NCI-H460 (cell line): ENCODE measurements around the gene FAM76B. TPM values are rescaled to one million over a fixed set of nuclear protein-coding genes. Genes with fewer than 3 reads are reported as not detected.
"Not testable (repeated sequence)": the region's sequence is repeated elsewhere in the genome, so short reads cannot be mapped to it uniquely, and the experiment has no call there.

ENCODE experiments used
- DNase-seq: peaks from one replicate; pipeline ENCODE4 v3.0.0-alpha.2; 2016; ENCODE audit warnings: low read depth; ENCODE audit errors: extremely low read depth
- polyA plus RNA-seq: library from polyadenylated mRNA; depleted of rRNA; stranded (reverse); fragments of >200 nt; gene quantifications from 2 replicates; pipeline ENCODE4 v1.2.3, GENCODE V29; 2014; cell fraction: nucleus; rRNA removed
- total RNA-seq: library from RNA; depleted of rRNA; stranded (reverse); fragments of >200 nt; shearing (Covaris generic); gene quantifications from 2 replicates; pipeline ENCODE4 v1.2.3, GENCODE V29; 2014; rRNA removed

FAM76B gene
- total RNA-seq: 19.6 and 21.1 TPM in 2 replicates
- polyA plus RNA-seq: 29.4 and 61.8 TPM in 2 replicates

- DNase-seq: peak; percentile 95
Measured at GRCh38 chr11:95789506-95790122, at the start of gene FAM76B. Gene FAM76B, minus strand, starts transcription at chr11:95789782. Its CDS starts 304 bp downstream, at chr11:95789478.

- DNase-seq: peak; percentile 69
Measured at GRCh38 chr11:95835768-95836488, 46.3 kb upstream of the FAM76B start.

DNA sequence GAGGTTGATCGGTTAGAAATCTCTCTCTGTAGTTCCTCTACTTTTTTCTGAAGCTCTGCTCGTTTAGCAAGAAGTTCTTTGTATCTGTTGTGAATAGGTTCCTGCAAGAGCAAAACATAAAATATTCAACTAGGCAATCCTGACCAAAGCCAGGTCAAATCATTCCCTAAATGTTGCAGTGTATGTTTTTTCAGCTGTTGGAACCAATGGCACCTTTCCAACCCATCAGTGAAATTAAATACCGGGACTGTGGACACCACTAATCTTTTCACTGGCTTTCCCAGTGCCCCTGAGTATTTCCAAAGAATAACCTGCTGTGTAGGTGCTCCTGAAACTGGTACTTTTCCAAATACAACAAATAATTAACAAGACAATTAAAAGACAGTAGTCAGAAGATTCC lies 45.8 kb upstream of the FAM76B start:
- DNase-seq: no peak

DNA sequence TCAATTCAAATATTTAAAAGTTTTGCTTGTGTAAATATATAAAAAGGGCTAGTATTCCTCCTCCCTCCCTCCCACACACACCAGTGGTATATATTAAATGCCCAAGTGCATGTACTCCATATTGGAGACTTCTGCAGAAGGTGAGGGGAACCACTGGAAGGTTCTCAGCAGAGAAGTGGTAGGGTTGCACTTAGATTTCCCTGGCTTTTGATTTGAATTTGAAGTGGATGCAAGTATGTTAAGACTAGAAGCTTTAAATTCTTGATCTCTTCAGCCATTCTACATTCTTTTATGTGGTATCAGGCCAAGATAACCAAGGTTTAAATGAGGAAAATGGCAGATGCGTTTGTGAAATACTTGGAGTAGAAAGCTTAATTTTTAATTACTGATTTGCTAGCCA lies 43.8 kb upstream of the FAM76B start:
- DNase-seq: no peak

GRCh38 chr11:95832763-95833162 lies 43.2 kb upstream of the FAM76B start:
- no peak for DNase-seq

GRCh38 chr11:95831198-95831883 lies 41.8 kb upstream of the FAM76B start:
- DNase-seq: no peak

GRCh38 chr11:95829580-95830259 lies 40.1 kb upstream of the FAM76B start:
- DNase-seq: no peak

GRCh38 chr11:95827696-95828095 lies 38.1 kb upstream of the FAM76B start:
- no peak for DNase-seq

GRCh38 chr11:95821640-95822039 lies 32.1 kb upstream of the FAM76B start:
- no peak for DNase-seq

GRCh38 chr11:95816037-95816436 lies 26.5 kb upstream of the FAM76B start:
- DNase-seq: no peak

GRCh38 chr11:95811052-95811451 lies 21.5 kb upstream of the FAM76B start:
- DNase-seq: not testable (repeated sequence)

- not testable (repeated sequence) for DNase-seq
Measured at GRCh38 chr11:95806464-95806863, 16.9 kb upstream of the FAM76B start.

DNA sequence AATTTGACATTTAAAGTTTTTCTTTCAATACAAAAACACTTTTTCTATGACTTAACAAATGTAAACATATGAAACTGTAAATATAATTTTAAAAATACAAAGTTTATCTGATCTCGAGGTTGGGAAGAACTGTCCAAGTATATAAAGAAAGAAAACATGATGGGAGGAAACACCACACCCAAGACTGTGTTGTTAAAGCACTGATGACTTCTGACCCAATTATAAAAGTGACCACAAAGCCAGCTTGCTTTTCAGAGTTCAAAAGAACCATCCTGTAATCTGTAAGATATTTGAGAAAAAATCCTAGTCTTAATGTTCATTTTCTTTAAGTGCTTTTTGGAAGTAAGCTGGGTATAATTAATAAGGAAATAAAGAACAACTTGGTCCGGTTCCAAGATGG lies 16.3 kb upstream of the FAM76B start:
- no peak for DNase-seq

- DNase-seq: no peak
Measured at GRCh38 chr11:95803973-95804372, 14.4 kb upstream of the FAM76B start.

- no peak for DNase-seq
Measured at GRCh38 chr11:95802806-95803205, 13.2 kb upstream of the FAM76B start.

GRCh38 chr11:95800438-95800837 lies 10.9 kb upstream of the FAM76B start:
- DNase-seq: no peak

- no peak for DNase-seq
Measured at GRCh38 chr11:95799546-95799945, 10.0 kb upstream of the FAM76B start.

DNA sequence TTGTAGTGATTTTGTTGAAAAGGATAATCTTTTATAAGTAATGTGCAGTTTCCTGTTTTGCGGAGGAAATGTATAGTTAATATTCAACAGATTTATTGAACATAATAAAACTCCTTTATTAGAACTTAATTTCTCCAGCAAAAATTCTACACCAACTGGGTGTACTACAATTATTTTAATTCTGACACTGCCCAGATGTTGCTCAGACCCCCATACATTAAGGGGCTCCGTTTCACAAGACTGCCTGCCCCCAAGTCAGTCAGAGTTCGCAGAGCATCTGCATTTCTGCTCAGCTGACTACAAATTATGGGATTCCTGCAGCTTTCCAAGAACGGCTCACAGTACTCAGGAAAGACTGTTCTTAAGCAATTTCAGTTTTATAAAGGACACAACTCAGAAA lies 6.9 kb upstream of the FAM76B start:
- no peak for DNase-seq

DNA sequence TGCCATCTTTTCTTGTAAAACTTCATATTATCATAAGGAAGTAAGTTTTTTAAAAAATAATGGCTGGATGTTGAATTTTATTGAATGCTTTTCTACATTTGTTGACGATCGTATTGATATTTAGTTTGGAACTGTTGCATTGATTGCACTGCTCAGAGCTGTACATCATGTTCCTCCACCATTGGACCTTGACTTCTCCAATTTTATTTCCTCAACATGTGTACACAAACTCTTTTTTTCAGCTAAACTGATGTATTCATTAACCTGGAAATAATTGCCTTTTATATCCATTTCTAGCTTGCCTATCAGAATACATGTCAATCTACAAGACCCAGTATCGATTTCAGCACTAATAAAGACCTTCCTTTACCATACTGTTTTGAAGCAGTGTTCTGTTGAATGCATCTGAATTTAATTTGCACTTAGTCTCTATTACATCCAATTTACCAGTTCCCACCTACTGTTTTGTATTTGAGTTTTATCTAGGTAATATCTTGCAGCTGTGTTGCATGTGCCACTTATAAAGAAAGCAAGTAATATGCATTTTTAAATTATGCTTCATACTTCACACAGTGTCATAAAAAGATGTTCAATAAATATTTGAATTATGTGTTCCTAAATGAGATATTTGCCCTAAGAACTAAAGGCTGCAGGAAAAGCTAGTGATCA lies 6.2 kb upstream of the FAM76B start:
- no peak for DNase-seq

DNA sequence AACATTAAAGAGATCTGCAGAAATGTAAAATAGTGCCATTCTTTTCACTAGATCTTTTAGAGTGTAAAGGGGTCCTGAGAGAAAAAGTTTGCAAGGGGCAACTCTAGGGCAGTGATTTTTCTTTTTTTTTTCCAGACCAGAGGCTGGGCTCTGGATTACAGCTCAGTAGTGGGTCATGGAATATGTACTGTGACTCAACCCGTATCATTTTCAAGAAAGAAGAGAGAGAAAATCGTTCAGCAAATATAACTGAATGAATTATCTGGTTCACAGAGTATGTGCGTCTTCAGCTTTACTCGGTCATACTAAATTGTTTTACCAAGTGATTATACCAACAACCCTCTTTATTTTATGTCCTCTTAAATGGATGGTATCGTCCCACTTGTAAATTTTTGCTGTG lies 4.5 kb upstream of the FAM76B start:
- DNase-seq: no peak

- no peak for DNase-seq
Measured at GRCh38 chr11:95793116-95793515, 3.5 kb upstream of the FAM76B start.
